Activated CD8-positive, alpha-beta memory T cell treated with anti-CD3 and anti-CD28 coated beads for 48 hours (primary cell): Measurements from ENCODE around the gene KPNB1.

Source experiments
- DNase-seq, 3 experiments: peaks; one replicate each; pipeline ENCODE4 v3.0.0-alpha.2; 2020; ENCODE audit warnings: low read depth in 2 of 3, low spot score in 2 of 3

KPNB1 gene

GRCh38 chr17:47649153-47649971 lies at the start of gene KPNB1:
TSS of gene KPNB1 (plus strand) at chr17:47649919. CDS start at chr17:47650245, 326 bp downstream.
- peak; percentile 84 to 97 (median 97) for DNase-seq

GRCh38 chr17:47603830-47604597 lies 45.7 kb upstream of the KPNB1 start:
- no peak for DNase-seq

GRCh38 chr17:47604598-47604927 lies 45.2 kb upstream of the KPNB1 start:
- DNase-seq = no peak

- no peak for DNase-seq
These were observed 44.7 kb upstream of the KPNB1 start for GRCh38 chr17:47605011-47605410.

- DNase-seq = no peak
These were observed 42.2 kb upstream of the KPNB1 start for GRCh38 chr17:47607481-47607880.

- no peak for DNase-seq
These were observed 38.1 kb upstream of the KPNB1 start for GRCh38 chr17:47611372-47612350.

GRCh38 chr17:47615766-47616424 lies 33.8 kb upstream of the KPNB1 start:
- no peak for DNase-seq

GRCh38 chr17:47618410-47618809 lies 31.3 kb upstream of the KPNB1 start:
- no peak for DNase-seq

- no peak for DNase-seq
These were observed 29.0 kb upstream of the KPNB1 start for GRCh38 chr17:47620503-47621245.

- DNase-seq = no peak
These were observed 28.2 kb upstream of the KPNB1 start for GRCh38 chr17:47621293-47622179.

- no peak for DNase-seq
These were observed 27.6 kb upstream of the KPNB1 start for GRCh38 chr17:47622180-47622549.

GRCh38 chr17:47624727-47625068 lies 25.0 kb upstream of the KPNB1 start:
- no peak for DNase-seq

GRCh38 chr17:47628014-47628566 lies 21.6 kb upstream of the KPNB1 start:
- DNase-seq = no peak

- DNase-seq = no peak
These were observed 19.9 kb upstream of the KPNB1 start for GRCh38 chr17:47629826-47630225.

- no peak for DNase-seq
These were observed 19.1 kb upstream of the KPNB1 start for GRCh38 chr17:47630614-47631013.

- DNase-seq = no peak
These were observed 16.7 kb upstream of the KPNB1 start for GRCh38 chr17:47632991-47633390.

- no peak for DNase-seq
These were observed 15.7 kb upstream of the KPNB1 start for GRCh38 chr17:47633996-47634395.

GRCh38 chr17:47634870-47635269 lies 14.8 kb upstream of the KPNB1 start:
- DNase-seq = no peak

GRCh38 chr17:47635734-47636133 lies 14.0 kb upstream of the KPNB1 start:
- no peak for DNase-seq
